HCT116 (cell line): ENCODE results near the gene KAT5. TPM values are rescaled to one million over a fixed set of nuclear protein-coding genes. Genes with fewer than 3 reads are reported as not detected.

ENCODE experiments used
- ATAC-seq: fragments of 200-7000 bp; cut with Tn5 transposase; 2 replicates; pipeline ENCODE4 v1.9.1; 2020; ENCODE audit warnings: mild to moderate bottlenecking, moderate library complexity
- BruUV-seq: library from RNA; stranded (reverse); fragments of 400-500 nt; replicated peaks from 2 replicates; lab custom pipeline; 2021; lab: Mats Ljungman, UMichigan
- CTCF ChIA-PET: fragments of 300-600 bp; sonication (Branson Sonifier 250); formaldehyde crosslinking; loops from one replicate; lab custom pipeline; 2021; ENCODE audit warnings: antibody characterized with exemption; lab: Charles Lee
- POLR2A ChIA-PET: fragments of 300-600, 350-600 bp; sonication (Branson Sonifier 250); formaldehyde crosslinking; loops from one replicate; lab custom pipeline; 2021; ENCODE audit warnings: antibody characterized with exemption; lab: Charles Lee
- RAD21 ChIA-PET, 2 experiments: fragments of 300-600 bp; sonication (Branson Sonifier 250); formaldehyde crosslinking; loops; one replicate each; lab custom pipeline; 2023; ENCODE audit warnings: low total read pairs in 2 of 2; ENCODE audit not compliant: uncharacterized antibody in 2 of 2, unreplicated experiment in 2 of 2, low non-redundant PET in 1 of 2; lab: Charles Lee
- DNase-seq: peaks from one replicate; pipeline ENCODE4 v3.0.0-alpha.2; 2010; ENCODE audit warnings: low read depth, low spot score
- H2AFZ ChIP-seq: fragments of 200-600 bp; shearing (Covaris generic), sonication (generic); 2 replicates; pipeline ENCODE4 v1.6.1; 2017; ENCODE audit warnings: low read depth, mixed run types, mixed read lengths, antibody characterized with exemption, low read length; ENCODE audit not compliant: poor library complexity, severe bottlenecking
- H3K27ac ChIP-seq: 2 replicates; pipeline ENCODE4 v1.5.1; 2012; ENCODE audit warnings: low read depth, low read length
- H3K27me3 ChIP-seq: fragments of 200-600 bp; sonication (generic); 2 replicates; pipeline ENCODE4 v1.6.1; 2016; ENCODE audit warnings: mixed run types, low read length, mixed read lengths; ENCODE audit not compliant: insufficient read depth
- H3K36me3 ChIP-seq, 2 experiments: fragments of 200-500 bp in 1 of 2; fragments of 200-600 bp in 1 of 2; sonication (Bioruptor generic) in 1 of 2; sonication (generic) in 1 of 2; 2 replicates each; pipeline versions ENCODE4 v1.5.1 to v1.6.1; 2014 to 2016; ENCODE audit warnings: low read length in 2 of 2, inconsistent platforms in 1 of 2, mixed read lengths in 1 of 2, mixed run types in 1 of 2; ENCODE audit not compliant: insufficient read depth in 2 of 2, control insufficient read depth in 1 of 2
- H3K4me1 ChIP-seq, 2 experiments: fragments of 200-600 bp in 1 of 2; sonication (generic) in 1 of 2; 2 replicates each; pipeline versions ENCODE4 v1.5.1 to v1.6.1; 2012 to 2017; ENCODE audit warnings: low read length in 2 of 2, inconsistent platforms in 1 of 2, mild to moderate bottlenecking in 1 of 2, mixed read lengths in 1 of 2, mixed run types in 1 of 2, moderate library complexity in 1 of 2; ENCODE audit not compliant: insufficient read depth in 2 of 2, control insufficient read depth in 1 of 2
- H3K4me2 ChIP-seq: fragments of 200-600 bp; sonication (generic); 2 replicates; pipeline ENCODE4 v1.6.1; 2017; ENCODE audit warnings: mixed run types, low read length, mixed read lengths
- H3K4me3 ChIP-seq, 2 experiments: fragments of 200-600 bp in 1 of 2; sonication (generic) in 1 of 2; replicated peaks in 1 of 2; 2 replicates each; pipeline ENCODE4 v1.5.1; 2011 to 2016; ENCODE audit warnings: low read length in 2 of 2, control low read depth in 1 of 2, low read depth in 1 of 2, mild to moderate bottlenecking in 1 of 2, mixed read lengths in 1 of 2, mixed run types in 1 of 2
- H3K79me2 ChIP-seq: fragments of 200-600 bp; sonication (generic); 2 replicates; pipeline ENCODE4 v1.6.1; 2017; ENCODE audit warnings: mild to moderate bottlenecking, mixed run types, low read length, moderate library complexity, mixed read lengths; ENCODE audit not compliant: insufficient read depth
- H3K9ac ChIP-seq: fragments of 200-600 bp; sonication (generic); 2 replicates; pipeline ENCODE4 v1.6.1; 2016; ENCODE audit warnings: low read length, mixed read lengths
- H3K9me2 ChIP-seq: fragments of 200-600 bp; sonication (generic), shearing (Covaris generic); 2 replicates; pipeline ENCODE4 v1.6.1; 2017; ENCODE audit warnings: mixed run types, mild to moderate bottlenecking, moderate library complexity; ENCODE audit not compliant: insufficient read depth
- H3K9me3 ChIP-seq, 2 experiments: fragments of 200-500 bp in 1 of 2; fragments of 200-600 bp in 1 of 2; sonication (Bioruptor generic) in 1 of 2; sonication (generic) in 1 of 2; 2 replicates each; pipeline ENCODE4 v1.6.1; 2014 to 2017; ENCODE audit warnings: low read length in 2 of 2, mixed read lengths in 2 of 2, inconsistent platforms in 1 of 2, low read depth in 1 of 2, mild to moderate bottlenecking in 1 of 2, mixed run types in 1 of 2, moderate library complexity in 1 of 2; ENCODE audit not compliant: control insufficient read depth in 1 of 2, insufficient read depth in 1 of 2
- H4K20me1 ChIP-seq: fragments of 200-600 bp; sonication (generic), shearing (Covaris generic); 2 replicates; pipeline ENCODE4 v1.6.1; 2017; ENCODE audit warnings: mixed run types, mild to moderate bottlenecking, moderate library complexity; ENCODE audit not compliant: insufficient read depth
- CBX3 ChIP-seq: IDR thresholded peaks from 2 replicates; pipeline ENCODE4 v1.6.1; 2012; ENCODE audit warnings: low read depth
- ELF1 ChIP-seq: IDR thresholded peaks from 2 replicates; pipeline ENCODE4 v1.6.1; 2012; ENCODE audit warnings: low read depth, borderline replicate concordance
- SIN3A ChIP-seq: IDR thresholded peaks from 2 replicates; pipeline ENCODE4 v1.6.1; 2012; ENCODE audit warnings: low read depth
- SRF ChIP-seq: IDR thresholded peaks from 2 replicates; pipeline ENCODE4 v1.6.1; 2012; ENCODE audit warnings: low read depth
- intact Hi-C: fragments of 100-400 bp; cut with micrococcal nuclease; formaldehyde crosslinking; loops from 2 replicates; pipeline ENCODE4 v1.10.0; 2022
- total RNA-seq: library from RNA; stranded (reverse); gene quantifications from one replicate; pipeline ENCODE4 v1.2.1, GENCODE V29; 2021; ENCODE audit not compliant: unreplicated experiment
- TF ChIP-seq, protein P1 (sequence below): IDR thresholded peaks from 2 replicates; pipeline ENCODE4 v1.6.1; 2012; ENCODE audit warnings: low read depth

KAT5 gene
- total RNA-seq, 1 experiment from 2014 or later, result 78.7 TPM

DNA sequence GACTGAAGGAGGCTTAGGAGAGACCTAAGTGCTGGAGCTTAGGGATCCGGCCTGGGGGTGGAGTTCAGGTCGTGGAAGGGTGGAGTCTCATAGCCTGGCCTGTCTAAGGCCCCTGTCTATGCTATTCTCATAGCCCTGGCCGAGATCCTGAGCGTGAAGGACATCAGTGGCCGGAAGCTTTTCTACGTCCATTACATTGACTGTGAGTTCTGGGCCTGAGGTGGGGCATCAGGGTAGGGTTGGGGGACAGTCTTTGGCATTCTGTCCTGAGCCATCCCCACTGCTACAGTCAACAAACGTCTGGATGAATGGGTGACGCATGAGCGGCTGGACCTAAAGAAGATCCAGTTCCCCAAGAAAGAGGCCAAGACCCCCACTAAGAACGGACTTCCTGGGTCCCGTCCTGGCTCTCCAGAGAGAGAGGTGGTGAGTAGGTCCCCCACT lies 603 bp downstream of the KAT5 start:
- H3K9me2 ChIP-seq, result no peaks in the 10 kb centered on the region
- TF ChIP-seq SIN3A (no peak), SRF (no peak), ELF1 (no peak), CBX3 (no peak)
- TF ChIP-seq, protein P1, sequence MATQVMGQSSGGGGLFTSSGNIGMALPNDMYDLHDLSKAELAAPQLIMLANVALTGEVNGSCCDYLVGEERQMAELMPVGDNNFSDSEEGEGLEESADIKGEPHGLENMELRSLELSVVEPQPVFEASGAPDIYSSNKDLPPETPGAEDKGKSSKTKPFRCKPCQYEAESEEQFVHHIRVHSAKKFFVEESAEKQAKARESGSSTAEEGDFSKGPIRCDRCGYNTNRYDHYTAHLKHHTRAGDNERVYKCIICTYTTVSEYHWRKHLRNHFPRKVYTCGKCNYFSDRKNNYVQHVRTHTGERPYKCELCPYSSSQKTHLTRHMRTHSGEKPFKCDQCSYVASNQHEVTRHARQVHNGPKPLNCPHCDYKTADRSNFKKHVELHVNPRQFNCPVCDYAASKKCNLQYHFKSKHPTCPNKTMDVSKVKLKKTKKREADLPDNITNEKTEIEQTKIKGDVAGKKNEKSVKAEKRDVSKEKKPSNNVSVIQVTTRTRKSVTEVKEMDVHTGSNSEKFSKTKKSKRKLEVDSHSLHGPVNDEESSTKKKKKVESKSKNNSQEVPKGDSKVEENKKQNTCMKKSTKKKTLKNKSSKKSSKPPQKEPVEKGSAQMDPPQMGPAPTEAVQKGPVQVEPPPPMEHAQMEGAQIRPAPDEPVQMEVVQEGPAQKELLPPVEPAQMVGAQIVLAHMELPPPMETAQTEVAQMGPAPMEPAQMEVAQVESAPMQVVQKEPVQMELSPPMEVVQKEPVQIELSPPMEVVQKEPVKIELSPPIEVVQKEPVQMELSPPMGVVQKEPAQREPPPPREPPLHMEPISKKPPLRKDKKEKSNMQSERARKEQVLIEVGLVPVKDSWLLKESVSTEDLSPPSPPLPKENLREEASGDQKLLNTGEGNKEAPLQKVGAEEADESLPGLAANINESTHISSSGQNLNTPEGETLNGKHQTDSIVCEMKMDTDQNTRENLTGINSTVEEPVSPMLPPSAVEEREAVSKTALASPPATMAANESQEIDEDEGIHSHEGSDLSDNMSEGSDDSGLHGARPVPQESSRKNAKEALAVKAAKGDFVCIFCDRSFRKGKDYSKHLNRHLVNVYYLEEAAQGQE, result no peak
- TF ChIP-seq, all 23 proteins: peak for 0
- Histone ChIP-seq H3K9me3 (no peaks in the 10 kb centered on the region), H2AFZ (no peak overlapping the region), H3K27me3 (no peaks in the 10 kb centered on the region), H3K9ac (peak overlapping the region; percentile 78), H3K4me2 (peak overlapping the region; percentile 83), H3K79me2 (peaks cover 36% of the 10 kb centered on the region), H4K20me1 (no peaks in the 10 kb centered on the region), H3K27ac (peak overlapping the region; percentile 93; the same call in 1 of the 2 replicates), H3K4me3 (peak overlapping the region; percentile 64 to 72), H3K36me3 (peaks cover 16 to 36% of the 10 kb centered on the region in 2 experiments), H3K4me1 (peaks cover 10 to 33% of the 10 kb centered on the region in 2 experiments; a peak in 3 of 4 replicates)
- ChIA-PET CTCF (interaction anchor here (0.7 to 3.3 kb wide), 15 partner anchors 9 to 280 kb away, joined by 3 to 33 read pairs (median 11); partner anchors contain the start of genes AP5B1, CCDC85B, FIBP and MUS81), POLR2A (interaction anchor here (0.9 to 2.8 kb wide), 10 partner anchors 8 to 329 kb away, joined by 3 to 22 read pairs (median 8); partner anchors contain the start of genes CCDC85B, CFL1, FIBP and MUS81), RAD21 (interaction anchor here (0.6 to 2.3 kb wide), 8 partner anchors 8 to 176 kb away, joined by 3 to 12 read pairs (median 4); partner anchors contain the start of genes FIBP (in 2 of the 2), MUS81 (in 1 of the 2), PCNX3 (in 1 of the 2) and RNASEH2C (in 1 of the 2))
- peak; percentile 90; the same call in 1 of the 2 replicates for ATAC-seq
- intact Hi-C loops, result loop anchor here (1.0 to 5.0 kb wide), 5 partner anchors 70 to 176 kb away; partner anchors contain the start of genes AP5B1, CFL1, EFEMP2 and FIBP
- no peak for DNase-seq
- TSS peak; percentile 71 for BruUV-seq
